HG03066 (cell line): Measurements from ENCODE around the gene SYNJ2.

Experiments used
- ATAC-seq: cut with Tn5 transposase; IDR thresholded peaks from one replicate; pipeline ENCODE4 v1.9.1; 2021; ENCODE audit warnings: low read depth; ENCODE audit not compliant: unreplicated experiment

Gene SYNJ2

DNA sequence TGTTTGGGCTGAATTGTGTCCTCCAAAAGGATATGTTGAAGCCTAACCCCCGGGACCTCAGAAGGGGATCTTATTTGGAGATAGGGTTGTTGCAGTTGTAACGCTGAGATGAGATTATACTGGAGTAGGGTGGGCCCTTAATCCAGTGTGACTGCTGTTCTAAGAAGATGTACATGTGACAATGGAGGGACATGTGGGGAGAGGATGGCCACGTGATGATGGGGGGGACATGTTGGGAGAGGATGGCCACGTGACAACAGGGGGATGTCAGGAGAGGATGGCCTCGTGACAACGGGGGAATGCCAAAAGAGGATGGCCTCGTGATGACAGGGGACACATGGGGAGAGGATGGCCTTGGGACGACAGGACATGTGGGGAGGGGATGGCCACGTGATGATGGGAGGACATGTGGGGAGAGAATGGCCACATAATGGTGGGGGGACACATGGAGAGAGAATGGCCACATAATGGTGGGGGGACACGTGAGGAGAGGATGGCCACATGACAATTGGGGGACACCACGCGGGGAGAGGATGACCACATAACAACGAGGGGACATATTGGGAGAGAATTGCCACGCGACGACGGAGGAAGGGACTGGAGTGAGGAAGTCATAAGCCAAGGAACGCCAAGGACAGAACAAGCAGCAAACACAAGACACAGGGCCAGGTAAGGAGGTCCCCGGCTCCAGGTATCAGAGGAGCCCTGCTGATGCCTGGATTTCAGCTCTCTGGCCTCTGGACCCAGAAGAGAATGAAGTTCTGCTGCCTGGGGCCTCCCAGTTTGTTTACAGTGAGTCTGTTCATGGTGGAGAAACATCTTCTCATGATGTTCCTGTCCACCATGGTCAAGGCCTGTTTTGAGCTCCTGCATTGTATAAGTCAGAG, 29.2 kb downstream of the SYNJ2 start:
- no peak for ATAC-seq

GRCh38 chr6:158011478-158011920, 29.8 kb downstream of the SYNJ2 start:
- no peak for ATAC-seq

DNA sequence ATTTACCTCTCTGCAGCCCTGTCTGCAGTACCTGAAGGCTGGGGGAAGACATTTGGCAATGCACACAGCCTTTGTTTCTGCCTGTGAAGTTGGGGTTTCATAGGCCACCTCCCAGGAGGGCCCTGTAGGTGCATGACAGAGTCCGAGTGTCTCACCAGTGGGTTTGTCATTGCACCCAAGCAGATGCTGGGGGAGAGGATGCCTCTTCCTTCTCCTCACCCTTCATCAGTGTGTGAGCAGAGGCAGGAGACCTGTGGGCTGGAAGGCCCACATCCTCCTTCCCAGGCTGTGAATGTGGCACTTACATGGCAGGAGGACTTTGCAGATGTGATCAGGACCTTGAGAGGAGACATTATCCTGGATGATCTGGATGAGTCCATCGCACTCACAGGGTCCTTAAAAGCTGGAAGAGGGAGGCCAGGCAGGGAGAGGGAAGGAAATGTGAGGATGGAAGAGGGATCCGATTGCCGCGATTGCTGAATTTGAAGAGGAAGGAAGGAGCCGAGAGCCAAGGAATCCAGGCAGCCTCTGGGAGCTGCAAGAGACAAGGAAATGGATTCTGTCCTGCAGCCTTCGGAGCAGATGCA, 30.4 kb downstream of the SYNJ2 start:
- no peak for ATAC-seq

- ATAC-seq: no peak
Observed at GRCh38 chr6:158013904-158014504, 32.3 kb downstream of the SYNJ2 start.

DNA sequence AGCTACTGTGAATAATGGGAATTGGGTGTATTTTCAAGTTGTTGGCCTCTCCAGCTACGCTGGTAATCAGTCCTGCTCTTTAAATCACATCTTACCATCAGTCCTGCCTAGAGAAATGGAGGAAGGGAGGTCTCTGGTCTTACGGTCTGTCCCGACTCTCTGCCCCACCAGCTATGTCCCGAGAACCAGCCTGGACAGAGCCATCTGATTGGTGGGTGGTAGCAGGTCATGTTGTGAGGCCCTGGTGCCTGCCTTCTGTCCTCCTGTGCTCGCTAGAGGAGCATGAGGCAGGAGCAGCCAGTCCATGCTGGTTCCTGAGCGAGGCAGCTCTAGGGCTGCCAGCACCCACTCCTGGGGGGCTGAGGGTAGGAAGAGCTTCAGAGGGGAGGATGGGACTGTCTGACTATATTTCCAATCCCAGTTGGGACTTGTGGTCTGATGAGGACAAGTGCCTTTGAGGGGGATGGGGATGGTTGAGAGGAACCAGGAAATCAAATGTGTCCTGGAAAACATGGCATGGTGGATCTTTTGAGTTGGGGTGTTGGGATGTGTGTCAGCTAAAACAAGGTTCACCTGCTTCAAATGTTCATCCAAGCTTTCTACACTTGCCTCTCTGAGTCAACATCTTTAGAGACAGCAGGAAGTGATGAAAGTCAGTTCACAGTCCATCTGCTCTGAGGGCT, 33.0 kb downstream of the SYNJ2 start:
- ATAC-seq: no peak

GRCh38 chr6:158015188-158015506, 33.5 kb downstream of the SYNJ2 start:
- no peak for ATAC-seq

- ATAC-seq: no peak
Observed at GRCh38 chr6:158016571-158017383, 35.1 kb downstream of the SYNJ2 start.

GRCh38 chr6:158017621-158018040, 36.0 kb downstream of the SYNJ2 start:
- ATAC-seq: no peak

- ATAC-seq: no peak
Observed at GRCh38 chr6:158018041-158018771, 36.5 kb downstream of the SYNJ2 start.

- ATAC-seq: no peak
Observed at GRCh38 chr6:158018851-158019361, 37.2 kb downstream of the SYNJ2 start.

DNA sequence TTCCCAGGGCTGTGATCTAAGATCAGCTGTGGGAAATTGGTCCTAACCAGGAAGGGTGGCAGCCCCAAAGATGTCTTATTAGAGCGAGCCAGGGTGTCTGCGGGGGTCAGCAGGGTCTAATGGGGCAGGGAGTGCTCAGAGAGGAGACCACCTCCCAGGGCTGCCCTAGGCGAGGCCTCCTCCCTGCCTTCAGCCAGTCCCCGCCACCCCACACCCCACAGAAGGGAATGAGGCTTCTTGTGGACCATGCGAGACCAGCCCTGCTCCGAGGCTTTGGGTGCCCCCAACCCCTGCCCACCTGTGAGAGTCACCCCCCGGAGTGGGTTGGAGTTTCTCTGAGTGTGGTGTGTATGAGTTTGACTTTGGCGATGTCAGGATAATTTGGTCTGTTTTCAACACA, 37.8 kb downstream of the SYNJ2 start:
- ATAC-seq: no peak

DNA sequence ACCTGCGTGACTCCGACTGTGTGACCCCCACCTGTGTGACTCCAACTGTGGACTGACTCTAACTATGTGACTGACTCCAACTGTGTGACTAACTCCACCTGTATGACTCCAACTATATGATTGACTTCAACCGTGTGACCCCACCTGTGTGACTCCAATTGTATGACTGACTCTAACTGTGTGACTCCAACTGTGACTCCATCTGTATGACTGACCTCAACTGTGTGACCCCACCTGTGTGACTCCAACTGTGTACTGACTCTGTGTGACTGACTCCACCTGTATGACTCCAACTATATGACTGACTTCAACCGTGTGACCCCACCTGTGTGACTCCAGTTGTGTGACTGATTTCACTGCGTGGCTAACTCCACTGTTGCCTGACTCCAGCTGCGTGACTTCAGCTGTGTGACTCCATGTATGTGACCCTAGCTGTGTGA, 38.6 kb downstream of the SYNJ2 start:
- ATAC-seq: no peak

GRCh38 chr6:158020811-158021210, 39.1 kb downstream of the SYNJ2 start:
- ATAC-seq: no peak

- no peak for ATAC-seq
Observed at GRCh38 chr6:158021376-158021775, 39.7 kb downstream of the SYNJ2 start.

DNA sequence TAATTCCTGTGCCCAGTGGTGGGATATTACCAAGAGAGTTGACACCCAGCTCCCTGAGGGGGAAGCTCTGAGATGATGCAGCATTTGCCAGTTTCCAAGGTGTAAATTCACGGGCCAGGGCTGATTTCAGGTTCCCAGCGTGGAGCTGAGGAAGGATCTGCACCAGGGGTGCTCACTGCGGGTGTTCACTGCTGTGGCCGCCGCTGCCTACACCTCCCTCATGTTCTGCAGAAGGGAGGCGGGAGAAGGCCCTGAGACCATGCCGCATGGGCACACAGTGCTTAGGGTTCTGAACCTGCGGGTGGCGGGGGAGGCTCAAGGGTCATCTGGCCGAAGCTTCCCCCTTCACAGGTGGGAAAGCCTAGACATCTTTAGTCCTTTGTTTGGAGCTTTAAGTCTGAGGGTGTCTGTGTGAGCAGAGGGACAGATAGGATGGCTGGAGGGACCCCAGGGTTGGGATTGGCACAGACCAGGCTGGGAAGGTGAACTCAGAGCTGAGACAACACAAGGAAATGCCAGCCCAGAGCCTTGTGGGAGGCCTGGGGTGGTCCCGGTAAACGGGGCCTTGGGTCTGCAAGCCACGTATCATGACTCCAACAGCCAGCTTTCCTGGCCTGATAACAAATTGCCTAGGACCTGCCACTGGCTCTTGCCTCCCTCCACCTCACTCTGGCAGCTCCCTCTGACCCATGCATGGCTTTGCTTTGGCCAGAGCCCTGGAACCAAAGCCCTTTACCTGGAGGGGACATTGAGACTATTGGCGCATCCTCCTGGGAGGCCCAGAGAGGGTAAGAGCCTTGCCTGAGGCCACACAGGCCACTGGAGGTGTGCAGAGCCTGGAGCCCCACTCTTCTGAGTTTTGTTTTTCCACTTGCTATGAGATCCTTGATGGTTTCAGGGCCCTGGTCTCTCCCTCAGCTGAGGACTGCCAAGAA, 40.4 kb downstream of the SYNJ2 start:
- no peak for ATAC-seq

DNA sequence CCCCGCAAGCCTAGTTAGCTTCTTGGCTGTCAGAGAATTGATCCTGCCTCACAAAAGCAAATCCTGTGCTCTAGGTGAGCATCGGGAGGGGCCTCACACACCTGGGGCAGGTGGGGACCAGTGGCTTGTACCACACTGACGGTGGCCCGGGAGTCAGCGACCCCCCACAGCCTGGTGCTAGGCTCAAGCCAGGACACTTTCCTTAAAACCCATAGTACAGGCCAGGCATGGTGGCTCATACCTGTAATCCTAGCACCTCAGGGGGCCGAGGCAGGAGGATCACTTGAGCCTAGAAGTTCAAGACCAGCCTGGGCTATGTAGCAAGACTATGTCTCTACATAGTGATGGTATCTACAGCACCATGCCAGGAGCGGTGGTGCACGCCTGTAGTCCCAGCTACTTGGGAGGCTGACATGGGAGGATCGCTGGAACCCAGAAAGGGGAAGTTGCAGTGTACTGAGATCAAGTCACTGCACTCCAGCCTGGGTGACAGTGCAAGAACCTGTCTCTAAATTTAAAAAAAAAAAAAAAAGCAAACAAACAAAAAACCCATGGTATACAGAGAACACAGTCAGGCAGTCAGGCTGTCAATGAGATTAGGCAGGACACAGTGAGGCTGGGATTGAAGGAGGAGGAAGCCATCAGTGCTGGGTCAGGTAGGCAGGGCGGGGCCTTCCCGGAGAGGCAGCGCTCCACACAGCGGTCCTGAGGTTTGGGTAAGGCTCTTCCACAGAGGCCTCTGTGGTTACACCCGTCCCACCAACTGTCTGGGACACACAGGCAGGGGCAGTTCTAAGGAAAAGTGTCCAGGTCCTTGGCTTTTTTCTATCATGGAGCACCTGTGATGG, 41.3 kb downstream of the SYNJ2 start:
- ATAC-seq: no peak

GRCh38 chr6:158023597-158023939, 41.9 kb downstream of the SYNJ2 start:
- no peak for ATAC-seq
